GM23338 (cell line): ENCODE measurements around the gene ARID1B.

ENCODE experiments used
- CREB1 ChIP-seq: fragments of 250-450 bp; sonication (Bioruptor Pico); IDR thresholded peaks from 2 replicates; pipeline ENCODE4 v1.5.0; 2020; ENCODE audit warnings: low read depth, mild to moderate bottlenecking, moderate library complexity
- ETS1 ChIP-seq: IDR thresholded peaks from 2 replicates; pipeline ENCODE4 v1.6.1; 2016; ENCODE audit warnings: antibody characterized with exemption
- EZH2 ChIP-seq: fragments of 200-600 bp; sonication (generic); IDR thresholded peaks from one replicate; pipeline ENCODE4 v1.8.0; 2017; ENCODE audit warnings: antibody characterized with exemption, mild to moderate bottlenecking, low read depth; ENCODE audit not compliant: unreplicated experiment
- EZH2phosphoT487 ChIP-seq: fragments of 200-600 bp; sonication (generic); IDR thresholded peaks from one replicate; pipeline ENCODE4 v1.8.1; 2018; ENCODE audit warnings: antibody characterized with exemption; ENCODE audit not compliant: unreplicated experiment
- JUNB ChIP-seq: IDR thresholded peaks from one replicate; pipeline ENCODE4 v1.6.1; 2016; ENCODE audit warnings: antibody characterized with exemption; ENCODE audit not compliant: unreplicated experiment
- POLR2AphosphoS5 ChIP-seq: IDR thresholded peaks from 2 replicates; pipeline ENCODE4 v1.6.1; 2016; ENCODE audit warnings: antibody characterized with exemption, low read depth
- ZNF114 ChIP-seq: fragments of 250-450 bp; sonication (Bioruptor Pico); IDR thresholded peaks from 2 replicates; pipeline ENCODE4 v1.5.0; 2020; ENCODE audit warnings: mild to moderate bottlenecking, moderate library complexity
- ZNF331 ChIP-seq: fragments of 250-450 bp; sonication (Bioruptor Pico); IDR thresholded peaks from 2 replicates; pipeline ENCODE4 v1.5.0; 2020; ENCODE audit warnings: low read depth, mild to moderate bottlenecking, moderate library complexity
- ZNF462 ChIP-seq: fragments of 250-450 bp; sonication (Bioruptor Pico); IDR thresholded peaks from 2 replicates; pipeline ENCODE4 v1.5.0; 2020; ENCODE audit warnings: mild to moderate bottlenecking, moderate library complexity
- TF ChIP-seq, protein P1 (sequence below), 2 experiments: fragments of 200-600 bp in 1 of 2; sonication (generic) in 1 of 2; conservative IDR thresholded peaks; 2 replicates each; pipeline versions ENCODE4 v1.5.1 to v1.6.1; 2016 to 2017; ENCODE audit warnings: antibody characterized with exemption in 2 of 2, low read depth in 2 of 2, mild to moderate bottlenecking in 2 of 2, moderate library complexity in 1 of 2
- TF ChIP-seq, protein P2 (sequence below): IDR thresholded peaks from one replicate; pipeline ENCODE4 v1.6.1; 2018; ENCODE audit warnings: antibody characterized with exemption; ENCODE audit not compliant: unreplicated experiment

- TF ChIP-seq, protein P1, sequence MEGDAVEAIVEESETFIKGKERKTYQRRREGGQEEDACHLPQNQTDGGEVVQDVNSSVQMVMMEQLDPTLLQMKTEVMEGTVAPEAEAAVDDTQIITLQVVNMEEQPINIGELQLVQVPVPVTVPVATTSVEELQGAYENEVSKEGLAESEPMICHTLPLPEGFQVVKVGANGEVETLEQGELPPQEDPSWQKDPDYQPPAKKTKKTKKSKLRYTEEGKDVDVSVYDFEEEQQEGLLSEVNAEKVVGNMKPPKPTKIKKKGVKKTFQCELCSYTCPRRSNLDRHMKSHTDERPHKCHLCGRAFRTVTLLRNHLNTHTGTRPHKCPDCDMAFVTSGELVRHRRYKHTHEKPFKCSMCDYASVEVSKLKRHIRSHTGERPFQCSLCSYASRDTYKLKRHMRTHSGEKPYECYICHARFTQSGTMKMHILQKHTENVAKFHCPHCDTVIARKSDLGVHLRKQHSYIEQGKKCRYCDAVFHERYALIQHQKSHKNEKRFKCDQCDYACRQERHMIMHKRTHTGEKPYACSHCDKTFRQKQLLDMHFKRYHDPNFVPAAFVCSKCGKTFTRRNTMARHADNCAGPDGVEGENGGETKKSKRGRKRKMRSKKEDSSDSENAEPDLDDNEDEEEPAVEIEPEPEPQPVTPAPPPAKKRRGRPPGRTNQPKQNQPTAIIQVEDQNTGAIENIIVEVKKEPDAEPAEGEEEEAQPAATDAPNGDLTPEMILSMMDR (conservative IDR thresholded peaks at IDR 0.05; ENCODE audit: low read depth in 2 of 2) = no peak
- no peak for TF ChIP-seq POLR2AphosphoS5
- no peak for TF ChIP-seq EZH2
- TF ChIP-seq JUNB = no peak
- TF ChIP-seq, protein P2, sequence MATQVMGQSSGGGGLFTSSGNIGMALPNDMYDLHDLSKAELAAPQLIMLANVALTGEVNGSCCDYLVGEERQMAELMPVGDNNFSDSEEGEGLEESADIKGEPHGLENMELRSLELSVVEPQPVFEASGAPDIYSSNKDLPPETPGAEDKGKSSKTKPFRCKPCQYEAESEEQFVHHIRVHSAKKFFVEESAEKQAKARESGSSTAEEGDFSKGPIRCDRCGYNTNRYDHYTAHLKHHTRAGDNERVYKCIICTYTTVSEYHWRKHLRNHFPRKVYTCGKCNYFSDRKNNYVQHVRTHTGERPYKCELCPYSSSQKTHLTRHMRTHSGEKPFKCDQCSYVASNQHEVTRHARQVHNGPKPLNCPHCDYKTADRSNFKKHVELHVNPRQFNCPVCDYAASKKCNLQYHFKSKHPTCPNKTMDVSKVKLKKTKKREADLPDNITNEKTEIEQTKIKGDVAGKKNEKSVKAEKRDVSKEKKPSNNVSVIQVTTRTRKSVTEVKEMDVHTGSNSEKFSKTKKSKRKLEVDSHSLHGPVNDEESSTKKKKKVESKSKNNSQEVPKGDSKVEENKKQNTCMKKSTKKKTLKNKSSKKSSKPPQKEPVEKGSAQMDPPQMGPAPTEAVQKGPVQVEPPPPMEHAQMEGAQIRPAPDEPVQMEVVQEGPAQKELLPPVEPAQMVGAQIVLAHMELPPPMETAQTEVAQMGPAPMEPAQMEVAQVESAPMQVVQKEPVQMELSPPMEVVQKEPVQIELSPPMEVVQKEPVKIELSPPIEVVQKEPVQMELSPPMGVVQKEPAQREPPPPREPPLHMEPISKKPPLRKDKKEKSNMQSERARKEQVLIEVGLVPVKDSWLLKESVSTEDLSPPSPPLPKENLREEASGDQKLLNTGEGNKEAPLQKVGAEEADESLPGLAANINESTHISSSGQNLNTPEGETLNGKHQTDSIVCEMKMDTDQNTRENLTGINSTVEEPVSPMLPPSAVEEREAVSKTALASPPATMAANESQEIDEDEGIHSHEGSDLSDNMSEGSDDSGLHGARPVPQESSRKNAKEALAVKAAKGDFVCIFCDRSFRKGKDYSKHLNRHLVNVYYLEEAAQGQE = no peak
- TF ChIP-seq EZH2phosphoT487 = no peak
- no peak for TF ChIP-seq CREB1 (CRISPR knock-in tag)
- TF ChIP-seq ZNF114 = no peak
- no peak for TF ChIP-seq ETS1
- TF ChIP-seq ZNF331 (CRISPR knock-in tag) = no peak
- TF ChIP-seq ZNF462 (CRISPR knock-in tag) = no peak
Observed at GRCh38 chr6:157148391-157149323, 371.5 kb downstream of the ARID1B start.
